ENCODE data around the gene MT1HL1. TPM values are rescaled to one million over a fixed set of nuclear protein-coding genes. Genes with fewer than 3 reads are reported as not detected.

MT1HL1 gene
- total and polyA plus RNA-seq, 3 donors from 2014 or later = not detected

- intact Hi-C loops (cut with DNase I; ENCODE audit: low total_unique reads) = no loop called here
- H3K27me3 ChIP-seq = no peaks in the 10 kb centered on the region
- H3K4me3 ChIP-seq = no peak overlapping the region
- no peaks in the 10 kb centered on the region for H3K36me3 ChIP-seq (ENCODE audit: low read depth, missing control alignments)
- no peaks in the 10 kb centered on the region for H3K9me3 ChIP-seq
- no peak for DNase-seq
- TF ChIP-seq POLR2A (IDR thresholded peaks at IDR 0.05) = no peak
- no peak for TF ChIP-seq CTCF (IDR thresholded peaks at IDR 0.05)
- 64 to 65% methylated on average over 8 of the region's 8 CpGs for WGBS, 2 donors
- H3K4me1 ChIP-seq = no peaks in the 10 kb centered on the region
- no peak overlapping the region for H3K27ac ChIP-seq
Measured at GRCh38 chr1:237003516-237003915, 725 bp downstream of the MT1HL1 start.

- Histone ChIP-seq H3K27me3 (no peaks in the 10 kb centered on the region), H3K4me1 (no peaks in the 10 kb centered on the region), H3K27ac (no peak overlapping the region), H3K9me3 (no peaks in the 10 kb centered on the region), H3K4me3 (no peak overlapping the region), H3K36me3 (ENCODE audit: low read depth, missing control alignments) (no peaks in the 10 kb centered on the region)
- WGBS, 2 donors = 92 to 94% methylated on average over 4 of the region's 4 CpGs
- intact Hi-C loops (cut with DNase I; ENCODE audit: low total_unique reads) = no loop called here
- DNase-seq = no peak
- no peak for TF ChIP-seq POLR2A (IDR thresholded peaks at IDR 0.05)
Measured at GRCh38 chr1:237000191-237000590, 4.0 kb downstream of the MT1HL1 start.

- Histone ChIP-seq H3K27ac (no peak overlapping the region), H3K9me3 (no peaks in the 10 kb centered on the region), H3K4me1 (no peaks in the 10 kb centered on the region), H3K4me3 (no peak overlapping the region), H3K27me3 (no peaks in the 10 kb centered on the region), H3K36me3 (ENCODE audit: low read depth, missing control alignments) (no peaks in the 10 kb centered on the region)
- DNase-seq = no peak
- TF ChIP-seq CTCF (IDR thresholded peaks at IDR 0.05) (no peak), POLR2A (IDR thresholded peaks at IDR 0.05) (no peak)
- WGBS, 2 donors = 65 to 78% methylated on average over 3 of the region's 3 CpGs
- intact Hi-C loops (cut with DNase I; ENCODE audit: low total_unique reads) = no loop called here
Measured at GRCh38 chr1:236998546-236998945, 5.7 kb downstream of the MT1HL1 start.

DNA sequence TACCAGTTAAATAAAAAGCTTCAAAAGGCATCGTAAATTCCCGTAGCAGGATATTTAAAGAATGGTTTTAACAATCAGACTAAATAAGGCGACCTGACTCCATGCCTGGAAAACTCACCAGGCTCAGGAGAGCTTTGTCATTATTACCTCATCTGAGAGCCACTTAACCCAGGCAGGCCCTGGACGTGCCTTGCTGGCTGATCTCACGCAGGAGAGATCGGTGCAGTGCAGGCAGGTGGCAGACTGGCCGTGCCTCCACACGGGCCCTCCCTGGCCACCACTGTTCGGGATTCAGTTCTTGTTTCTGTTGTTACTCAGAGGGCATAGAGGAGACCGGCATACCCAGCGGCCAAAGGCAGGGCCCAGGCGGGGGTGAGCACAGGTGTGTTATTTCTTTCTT is 6.4 kb downstream of the MT1HL1 start:
- Histone ChIP-seq H3K4me1 (no peaks in the 10 kb centered on the region), H3K27ac (no peak overlapping the region), H3K27me3 (no peaks in the 10 kb centered on the region), H3K36me3 (ENCODE audit: low read depth, missing control alignments) (no peaks in the 10 kb centered on the region), H3K4me3 (no peak overlapping the region), H3K9me3 (no peaks in the 10 kb centered on the region)
- WGBS, 2 donors = 74 to 78% methylated on average over 11 to 12 of the region's 12 CpGs
- TF ChIP-seq CTCF (IDR thresholded peaks at IDR 0.05) (no peak), POLR2A (IDR thresholded peaks at IDR 0.05) (no peak)
- intact Hi-C loops (cut with DNase I; ENCODE audit: low total_unique reads) = no loop called here
- DNase-seq = no peak

DNA sequence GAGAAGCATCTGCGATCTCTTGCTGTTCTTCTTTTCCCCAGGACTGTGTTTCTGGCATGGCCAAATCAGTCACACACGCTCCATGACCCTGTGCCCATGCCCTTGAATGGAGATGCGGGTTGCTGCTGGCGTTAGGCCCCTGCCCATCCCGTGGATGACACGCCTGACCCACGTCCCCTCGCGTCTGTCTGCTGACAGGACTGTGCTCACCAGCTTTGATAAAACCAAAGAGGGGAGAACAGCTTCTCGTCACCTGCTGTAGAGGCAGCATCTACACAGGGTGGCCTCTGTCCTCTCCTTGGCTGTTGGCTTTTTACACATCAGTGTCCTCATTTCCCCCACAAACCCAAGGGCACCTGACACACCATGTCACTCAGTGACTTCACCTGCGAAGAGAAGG is 6.9 kb downstream of the MT1HL1 start:
- 92 to 94% methylated on average over 7 to 11 of the region's 11 CpGs for WGBS, 2 donors
- intact Hi-C loops (cut with DNase I; ENCODE audit: low total_unique reads) = no loop called here
- H3K27ac ChIP-seq = no peak overlapping the region

More for the DNA sequence above, 6.9 kb downstream of the MT1HL1 start:
- Histone ChIP-seq H3K4me3 (no peak overlapping the region), H3K4me1 (no peaks in the 10 kb centered on the region), H3K9me3 (no peaks in the 10 kb centered on the region), H3K27me3 (no peaks in the 10 kb centered on the region), H3K36me3 (ENCODE audit: low read depth, missing control alignments) (no peaks in the 10 kb centered on the region)
- TF ChIP-seq CTCF (IDR thresholded peaks at IDR 0.05) (no peak), POLR2A (IDR thresholded peaks at IDR 0.05) (no peak)
- no peak for DNase-seq

All from testis (tissue), 3 donors.